SK-N-SH (cell line): ENCODE measurements around the gene SEBOX. TPM values are rescaled to one million over a fixed set of nuclear protein-coding genes. Genes with fewer than 3 reads are reported as not detected.

Source experiments
- CTCF ChIA-PET: fragments of 300-600, 350-600 bp; formaldehyde crosslinking; extraction: SDS; loops from one replicate; lab custom pipeline; 2021; lab: Yijun Ruan, JAX
- POLR2A ChIA-PET: fragments of 350-600 bp; sonication (Branson Sonifier 250); formaldehyde crosslinking; extraction: SDS; loops from one replicate; lab custom pipeline; 2020; ENCODE audit warnings: antibody characterized with exemption, inconsistent platforms; lab: Yijun Ruan, JAX
- DNase-seq: peaks from one replicate; pipeline ENCODE4 v3.0.0; 2012
- H2AFZ ChIP-seq: fragments of 200-600 bp; sonication (generic); 2 replicates; pipeline ENCODE4 v1.8.1; 2016; ENCODE audit warnings: antibody characterized with exemption, mild to moderate bottlenecking, low read depth
- H3F3A ChIP-seq: fragments of 200-600 bp; sonication (generic); replicated peaks from 2 replicates; pipeline ENCODE3; 2016; ENCODE audit warnings: antibody characterized with exemption, mild to moderate bottlenecking; ENCODE audit not compliant: insufficient read depth
- H3K27ac ChIP-seq, 2 experiments: fragments of 200-500 bp in 1 of 2; fragments of 200-600 bp in 1 of 2; sonication (Bioruptor generic) in 1 of 2; sonication (generic), shearing (Covaris generic) in 1 of 2; 2 replicates each; pipeline versions ENCODE4 v1.5.1 to v1.6.1; 2014 to 2016; ENCODE audit warnings: low read depth in 2 of 2, inconsistent platforms in 1 of 2, low read length in 1 of 2, mild to moderate bottlenecking in 1 of 2, mixed read lengths in 1 of 2
- H3K27me3 ChIP-seq: fragments of 200-600 bp; sonication (generic), shearing (Covaris generic); 2 replicates; pipeline ENCODE4 v1.6.1; 2016; ENCODE audit warnings: mixed run types; ENCODE audit not compliant: insufficient read depth
- H3K36me3 ChIP-seq, 2 experiments: fragments of 200-500 bp in 1 of 2; fragments of 200-600 bp in 1 of 2; sonication (Bioruptor generic) in 1 of 2; sonication (generic) in 1 of 2; replicated peaks in 1 of 2; 2 replicates each; pipeline versions ENCODE3 to v1.5.1; 2014 to 2016; ENCODE audit warnings: low read length in 1 of 2, mild to moderate bottlenecking in 1 of 2; ENCODE audit not compliant: insufficient read depth in 2 of 2, control insufficient read depth in 1 of 2
- H3K4me1 ChIP-seq, 2 experiments: fragments of 200-500 bp in 1 of 2; fragments of 200-600 bp in 1 of 2; sonication (Bioruptor generic) in 1 of 2; sonication (generic), shearing (Covaris generic) in 1 of 2; 2 replicates each; pipeline versions ENCODE4 v1.5.1 to v1.6.1; 2014 to 2016; ENCODE audit warnings: low read depth in 1 of 2, low read length in 1 of 2, mixed run types in 1 of 2; ENCODE audit not compliant: insufficient read depth in 2 of 2, control insufficient read depth in 1 of 2
- H3K4me2 ChIP-seq: fragments of 200-600 bp; sonication (generic), shearing (Covaris generic); 2 replicates; pipeline ENCODE4 v1.6.1; 2017; ENCODE audit warnings: mixed run types
- H3K4me3 ChIP-seq, 2 experiments: fragments of 200-500 bp in 1 of 2; fragments of 200-600 bp in 1 of 2; sonication (Bioruptor generic) in 1 of 2; sonication (generic), shearing (Covaris generic) in 1 of 2; 2 replicates each; pipeline versions ENCODE4 v1.5.1 to v1.8.1; 2014 to 2016; ENCODE audit warnings: low read depth in 2 of 2, inconsistent platforms in 1 of 2, low read length in 1 of 2, mild to moderate bottlenecking in 1 of 2, mixed read lengths in 1 of 2, moderate library complexity in 1 of 2
- H3K79me2 ChIP-seq: fragments of 200-600 bp; sonication (generic); 2 replicates; pipeline ENCODE4 v1.8.1; 2017; ENCODE audit warnings: mild to moderate bottlenecking; ENCODE audit not compliant: insufficient read depth
- H3K9ac ChIP-seq: fragments of 200-600 bp; sonication (generic); 2 replicates; pipeline ENCODE4 v1.6.1; 2017; ENCODE audit warnings: mixed run types
- H3K9me2 ChIP-seq: fragments of 200-600 bp; sonication (generic); 2 replicates; pipeline ENCODE4 v1.6.1; 2017; ENCODE audit warnings: mixed run types
- H3K9me3 ChIP-seq: fragments of 200-600 bp; sonication (generic); 2 replicates; pipeline ENCODE4 v1.6.1; 2017; ENCODE audit warnings: mixed run types, mild to moderate bottlenecking, moderate library complexity
- H4K20me1 ChIP-seq: fragments of 200-600 bp; sonication (generic); 2 replicates; pipeline ENCODE4 v1.6.1; 2017; ENCODE audit warnings: mild to moderate bottlenecking, mixed run types; ENCODE audit not compliant: insufficient read depth
- EP300 ChIP-seq, 2 experiments: IDR thresholded peaks; 2 replicates each; pipeline versions ENCODE4 v1.4.0 to v1.6.1; 2012; ENCODE audit warnings: borderline replicate concordance in 1 of 2, low read depth in 1 of 2, low read length in 1 of 2
- EZH2phosphoT487 ChIP-seq: fragments of 200-600 bp; sonication (generic); IDR thresholded peaks from 2 replicates; pipeline ENCODE4 v1.6.1; 2017; ENCODE audit warnings: low read depth, mixed run types, mild to moderate bottlenecking, antibody characterized with exemption, moderate library complexity, borderline replicate concordance
- FOSL2 ChIP-seq: IDR thresholded peaks from 2 replicates; pipeline ENCODE4 v1.4.0; 2012; ENCODE audit warnings: low read depth, mild to moderate bottlenecking, moderate library complexity, borderline replicate concordance
- GABPA ChIP-seq: IDR thresholded peaks from 2 replicates; pipeline ENCODE4 v1.4.0; 2012; ENCODE audit warnings: low read depth, mild to moderate bottlenecking
- NFIC ChIP-seq: IDR thresholded peaks from 2 replicates; pipeline ENCODE4 v1.4.0; 2012; ENCODE audit warnings: borderline replicate concordance
- POLR2AphosphoS5 ChIP-seq: IDR thresholded peaks from 2 replicates; pipeline ENCODE4 v1.6.1; 2012; ENCODE audit warnings: low read depth, low read length
- RAD21 ChIP-seq: IDR thresholded peaks from 2 replicates; pipeline ENCODE4 v1.6.1; 2012; ENCODE audit warnings: mild to moderate bottlenecking, low read length
- RXRA ChIP-seq: IDR thresholded peaks from 2 replicates; pipeline ENCODE4 v1.4.0; 2012; ENCODE audit warnings: low read depth, mild to moderate bottlenecking, borderline replicate concordance
- SMC3 ChIP-seq: IDR thresholded peaks from 2 replicates; pipeline ENCODE4 v1.6.1; 2012; ENCODE audit warnings: low read depth, low read length, improper control_type of control experiment
- TCF12 ChIP-seq: IDR thresholded peaks from 2 replicates; pipeline ENCODE4 v1.4.0; 2012
- WGBS: methylation state at CpG from one replicate; pipeline ENCODE4 v1.1.6; 2017; ENCODE audit warnings: low lambda C conversion rate; 5-methylcytosine and 5-hydroxymethylcytosine counted together
- polyA plus RNA-seq, 3 experiments: library from polyadenylated mRNA; depleted of rRNA; stranded (reverse); fragments of >200 nt; gene quantifications; 2 replicates each; pipeline ENCODE4 v1.2.3, GENCODE V29; 2012
- TF ChIP-seq, protein P1 (sequence below): IDR thresholded peaks from 2 replicates; pipeline ENCODE4 v1.4.0; 2012; ENCODE audit warnings: low read depth, borderline replicate concordance

SEBOX gene
- polyA plus RNA-seq, 1 of the 3 experiments (the other 2 are of a cell fraction), result not detected

DNA sequence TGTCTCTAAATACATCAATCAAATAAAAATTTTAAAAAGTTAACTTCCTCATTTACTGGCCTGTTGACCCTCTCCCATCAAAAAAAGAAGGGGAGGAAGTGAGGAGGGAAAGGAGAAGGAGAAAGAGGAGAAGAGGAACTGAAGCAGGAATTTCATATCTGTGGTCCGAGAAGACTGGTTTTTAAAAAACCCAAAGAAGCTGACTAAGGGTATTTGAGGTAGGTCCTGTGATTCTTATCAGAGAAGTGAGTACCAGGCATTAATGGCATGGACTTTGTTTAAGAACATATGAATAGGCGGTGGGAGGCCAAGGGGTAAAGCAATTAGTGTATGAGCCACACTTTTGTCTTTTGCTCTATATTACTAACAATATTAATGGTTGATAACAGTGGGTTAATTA is 39.0 kb upstream of the SEBOX start:
- Histone ChIP-seq H3K4me1 (peaks cover 10 to 16% of the 10 kb centered on the region in 2 experiments; a peak in 2 of 4 replicates), H3K4me2 (no peak overlapping the region), H2AFZ (no peak overlapping the region), H3K27me3 (no peaks in the 10 kb centered on the region), H3F3A (peaks cover 3% of the 10 kb centered on the region), H4K20me1 (no peaks in the 10 kb centered on the region), H3K4me3 (no peak overlapping the region), H3K27ac (no peak overlapping the region), H3K9me3 (no peaks in the 10 kb centered on the region), H3K9me2 (no peaks in the 10 kb centered on the region), H3K9ac (no peak overlapping the region), H3K79me2 (no peaks in the 10 kb centered on the region), H3K36me3 (peaks cover 0 to 34% of the 10 kb centered on the region in 2 experiments)
- POLR2A ChIA-PET, result no interaction called here
- TF ChIP-seq FOSL2, result no peak
- no peak for TF ChIP-seq SMC3
- no peak for TF ChIP-seq TCF12
- TF ChIP-seq, protein P1, sequence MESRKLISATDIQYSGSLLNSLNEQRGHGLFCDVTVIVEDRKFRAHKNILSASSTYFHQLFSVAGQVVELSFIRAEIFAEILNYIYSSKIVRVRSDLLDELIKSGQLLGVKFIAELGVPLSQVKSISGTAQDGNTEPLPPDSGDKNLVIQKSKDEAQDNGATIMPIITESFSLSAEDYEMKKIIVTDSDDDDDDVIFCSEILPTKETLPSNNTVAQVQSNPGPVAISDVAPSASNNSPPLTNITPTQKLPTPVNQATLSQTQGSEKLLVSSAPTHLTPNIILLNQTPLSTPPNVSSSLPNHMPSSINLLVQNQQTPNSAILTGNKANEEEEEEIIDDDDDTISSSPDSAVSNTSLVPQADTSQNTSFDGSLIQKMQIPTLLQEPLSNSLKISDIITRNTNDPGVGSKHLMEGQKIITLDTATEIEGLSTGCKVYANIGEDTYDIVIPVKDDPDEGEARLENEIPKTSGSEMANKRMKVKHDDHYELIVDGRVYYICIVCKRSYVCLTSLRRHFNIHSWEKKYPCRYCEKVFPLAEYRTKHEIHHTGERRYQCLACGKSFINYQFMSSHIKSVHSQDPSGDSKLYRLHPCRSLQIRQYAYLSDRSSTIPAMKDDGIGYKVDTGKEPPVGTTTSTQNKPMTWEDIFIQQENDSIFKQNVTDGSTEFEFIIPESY, result no peak
- TF ChIP-seq POLR2AphosphoS5, result no peak
- WGBS, result 95% methylated on average over 2 of the region's 2 CpGs
- DNase-seq, result no peak
- CTCF ChIA-PET, result interaction anchor here (1.5 to 2.1 kb wide), 3 partner anchors 12 to 86 kb away, joined by 4 to 6 read pairs (median 6); no protein-coding TSS in a partner anchor

DNA sequence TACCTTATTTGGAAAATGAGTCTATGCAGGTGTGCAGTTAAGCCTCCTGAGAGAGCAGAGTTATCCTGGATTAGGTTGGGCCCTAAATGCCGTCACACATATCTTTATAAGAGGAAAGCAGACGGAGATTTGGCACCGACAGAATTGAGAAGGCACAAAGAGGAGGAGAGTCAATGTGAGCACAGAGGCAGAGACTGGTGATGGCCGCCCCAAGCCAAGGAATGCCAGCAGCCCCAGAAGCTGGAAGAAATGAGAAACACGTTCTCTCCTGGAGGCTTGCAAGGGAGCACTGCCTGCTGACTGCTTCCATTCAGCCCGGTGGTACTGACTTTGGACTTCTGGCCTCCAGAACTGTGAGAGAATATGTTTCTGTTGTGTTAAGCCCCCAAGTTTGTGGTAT is 37.8 kb upstream of the SEBOX start:
- no peaks in the 10 kb centered on the region for H3K79me2 ChIP-seq
- no peaks in the 10 kb centered on the region for H3K9me3 ChIP-seq
- peaks cover 9 to 16% of the 10 kb centered on the region in 2 experiments; a peak in 2 of 4 replicates for H3K4me1 ChIP-seq
- no peak overlapping the region for H3K9ac ChIP-seq
- DNase-seq, result no peak
- no peak overlapping the region for H2AFZ ChIP-seq
- H3K4me2 ChIP-seq, result no peak overlapping the region
- H4K20me1 ChIP-seq, result no peaks in the 10 kb centered on the region
- H3K4me3 ChIP-seq, result no peak overlapping the region
- no peaks in the 10 kb centered on the region for H3K27me3 ChIP-seq
- ChIA-PET POLR2A (no interaction called here), CTCF (no interaction called here)
- H3F3A ChIP-seq, result no peaks in the 10 kb centered on the region
- H3K9me2 ChIP-seq, result no peaks in the 10 kb centered on the region
- H3K27ac ChIP-seq, result no peak overlapping the region
- peaks cover 0 to 40% of the 10 kb centered on the region in 2 experiments for H3K36me3 ChIP-seq
- TF ChIP-seq RAD21, result no peak
- no peak for TF ChIP-seq EP300 (IDR thresholded peaks at IDR 0.05; ENCODE audit: borderline replicate concordance in 1 of 2, low read depth in 1 of 2, low read length in 1 of 2)
- TF ChIP-seq EZH2phosphoT487, result no peak
- TF ChIP-seq RXRA, result no peak
- no peak for TF ChIP-seq SMC3
- TF ChIP-seq NFIC, result no peak
- TF ChIP-seq GABPA, result no peak
- 92% methylated on average over 6 of the region's 6 CpGs for WGBS
